ENCODE data around the gene LRRC32.
"Not testable (repeated sequence)": the region's sequence is repeated elsewhere in the genome, so short reads cannot be mapped to it uniquely, and the experiment has no call there.

DNA sequence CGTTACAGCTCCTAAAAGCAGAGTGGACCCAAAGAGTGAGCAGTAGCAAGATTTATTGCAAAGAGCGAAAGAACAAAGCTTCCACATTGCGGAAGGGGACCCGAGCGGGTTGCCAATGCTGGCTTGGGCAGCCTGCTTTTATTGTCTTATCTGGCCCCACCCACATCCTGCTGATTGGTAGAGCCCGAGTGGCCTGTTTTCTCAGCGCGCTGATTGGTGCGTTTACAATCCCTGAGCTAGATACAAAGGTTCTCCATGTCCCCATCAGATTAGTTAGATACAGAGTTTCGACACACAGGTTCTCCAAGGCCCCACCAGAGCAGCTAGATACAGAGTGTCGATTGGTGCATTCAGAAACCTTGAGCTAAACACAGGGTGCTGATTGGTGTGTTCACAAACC is 62.3 kb downstream of the LRRC32 start:
- TF ChIP-seq POLR2A (IDR thresholded peaks at IDR 0.05; ENCODE audit: low read depth, low read length); BHLHE40 (IDR thresholded peaks at IDR 0.05; ENCODE audit: low read depth, low read length); SMC3 (IDR thresholded peaks at IDR 0.05; ENCODE audit: low read depth, low read length); RAD21 (IDR thresholded peaks at IDR 0.05; ENCODE audit: low read length); RCOR1 (IDR thresholded peaks at IDR 0.05; ENCODE audit: insufficient replicate concordance, low read length); FOS (IDR thresholded peaks at IDR 0.05; ENCODE audit: low read depth, low read length); NFE2L2 (IDR thresholded peaks at IDR 0.05; ENCODE audit: low read depth, low read length); RFX5 (IDR thresholded peaks at IDR 0.05; ENCODE audit: low read depth, low read length); CEBPB (IDR thresholded peaks at IDR 0.05; ENCODE audit: low read depth, low read length): not testable (repeated sequence)
- TF ChIP-seq, protein P1, sequence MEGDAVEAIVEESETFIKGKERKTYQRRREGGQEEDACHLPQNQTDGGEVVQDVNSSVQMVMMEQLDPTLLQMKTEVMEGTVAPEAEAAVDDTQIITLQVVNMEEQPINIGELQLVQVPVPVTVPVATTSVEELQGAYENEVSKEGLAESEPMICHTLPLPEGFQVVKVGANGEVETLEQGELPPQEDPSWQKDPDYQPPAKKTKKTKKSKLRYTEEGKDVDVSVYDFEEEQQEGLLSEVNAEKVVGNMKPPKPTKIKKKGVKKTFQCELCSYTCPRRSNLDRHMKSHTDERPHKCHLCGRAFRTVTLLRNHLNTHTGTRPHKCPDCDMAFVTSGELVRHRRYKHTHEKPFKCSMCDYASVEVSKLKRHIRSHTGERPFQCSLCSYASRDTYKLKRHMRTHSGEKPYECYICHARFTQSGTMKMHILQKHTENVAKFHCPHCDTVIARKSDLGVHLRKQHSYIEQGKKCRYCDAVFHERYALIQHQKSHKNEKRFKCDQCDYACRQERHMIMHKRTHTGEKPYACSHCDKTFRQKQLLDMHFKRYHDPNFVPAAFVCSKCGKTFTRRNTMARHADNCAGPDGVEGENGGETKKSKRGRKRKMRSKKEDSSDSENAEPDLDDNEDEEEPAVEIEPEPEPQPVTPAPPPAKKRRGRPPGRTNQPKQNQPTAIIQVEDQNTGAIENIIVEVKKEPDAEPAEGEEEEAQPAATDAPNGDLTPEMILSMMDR (conservative IDR thresholded peaks at IDR 0.05; ENCODE audit: low read depth, low read length) = not testable (repeated sequence)
- TF ChIP-seq, protein P2, sequence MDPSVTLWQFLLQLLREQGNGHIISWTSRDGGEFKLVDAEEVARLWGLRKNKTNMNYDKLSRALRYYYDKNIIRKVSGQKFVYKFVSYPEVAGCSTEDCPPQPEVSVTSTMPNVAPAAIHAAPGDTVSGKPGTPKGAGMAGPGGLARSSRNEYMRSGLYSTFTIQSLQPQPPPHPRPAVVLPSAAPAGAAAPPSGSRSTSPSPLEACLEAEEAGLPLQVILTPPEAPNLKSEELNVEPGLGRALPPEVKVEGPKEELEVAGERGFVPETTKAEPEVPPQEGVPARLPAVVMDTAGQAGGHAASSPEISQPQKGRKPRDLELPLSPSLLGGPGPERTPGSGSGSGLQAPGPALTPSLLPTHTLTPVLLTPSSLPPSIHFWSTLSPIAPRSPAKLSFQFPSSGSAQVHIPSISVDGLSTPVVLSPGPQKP (IDR thresholded peaks at IDR 0.05; ENCODE audit: borderline replicate concordance, low read depth, low read length) = not testable (repeated sequence)
- TF ChIP-seq, protein P3, sequence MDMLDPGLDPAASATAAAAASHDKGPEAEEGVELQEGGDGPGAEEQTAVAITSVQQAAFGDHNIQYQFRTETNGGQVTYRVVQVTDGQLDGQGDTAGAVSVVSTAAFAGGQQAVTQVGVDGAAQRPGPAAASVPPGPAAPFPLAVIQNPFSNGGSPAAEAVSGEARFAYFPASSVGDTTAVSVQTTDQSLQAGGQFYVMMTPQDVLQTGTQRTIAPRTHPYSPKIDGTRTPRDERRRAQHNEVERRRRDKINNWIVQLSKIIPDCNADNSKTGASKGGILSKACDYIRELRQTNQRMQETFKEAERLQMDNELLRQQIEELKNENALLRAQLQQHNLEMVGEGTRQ (IDR thresholded peaks at IDR 0.05; ENCODE audit: low read depth, low read length) = not testable (repeated sequence)

Measured in IMR-90 (cell line).